Upper lobe of left lung (tissue), 6 donors: Measurements from ENCODE around the gene ARHGAP19. TPM values are rescaled to one million over a fixed set of nuclear protein-coding genes. Genes with fewer than 3 reads are reported as not detected.

Experiments
- ATAC-seq, 2 donors: fragments of 200-7000 bp; cut with Tn5 transposase; one replicate each; pipeline ENCODE4 v1.9.1; 2022; ENCODE audit warnings: mild to moderate bottlenecking in 2 of 2, moderate library complexity in 2 of 2; ENCODE audit not compliant: low FRiP score in 2 of 2
- DNase-seq, 2 donors: peaks; one replicate each; pipeline ENCODE4 v3.0.0-alpha.2; 2019 to 2020
- H3K27ac ChIP-seq, 4 donors: fragments of 200-600 bp; sonication (generic); one replicate each; pipeline ENCODE4 v1.5.1; 2016 to 2019
- H3K27me3 ChIP-seq, 4 donors: fragments of 200-600 bp; sonication (generic); one replicate each; pipeline ENCODE4 v1.5.1; 2017 to 2019
- H3K36me3 ChIP-seq, 4 donors: fragments of 200-600 bp; sonication (generic); one replicate each; pipeline ENCODE4 v1.5.1; 2016 to 2019
- H3K4me1 ChIP-seq, 4 donors: fragments of 200-600 bp; sonication (generic); one replicate each; pipeline ENCODE4 v1.5.1; 2018 to 2019
- H3K4me3 ChIP-seq, 4 donors: fragments of 200-600 bp; sonication (generic); one replicate each; pipeline ENCODE4 v1.5.1; 2017 to 2019; ENCODE audit warnings: mild to moderate bottlenecking in 2 of 4, moderate library complexity in 1 of 4
- H3K9me3 ChIP-seq, 4 donors: fragments of 200-600 bp; sonication (generic); one replicate each; pipeline ENCODE4 v1.5.1; 2018 to 2019
- EP300 ChIP-seq, 4 donors: sonication (generic); formaldehyde crosslinking; IDR thresholded peaks; one replicate each; pipeline ENCODE4 v1.5.1; 2017; ENCODE audit warnings: antibody characterized with exemption in 4 of 4, control low read depth in 2 of 4
- POLR2A ChIP-seq, 4 donors: fragments of 450-650 bp; IDR thresholded peaks; one replicate each; pipeline ENCODE4 v1.5.1; 2016 to 2017; ENCODE audit warnings: antibody characterized with exemption in 4 of 4, mild to moderate bottlenecking in 2 of 4
- POLR2AphosphoS5 ChIP-seq, 2 donors: sonication (generic); formaldehyde crosslinking; IDR thresholded peaks; one replicate each; pipeline ENCODE4 v1.5.1; 2017; ENCODE audit warnings: antibody characterized with exemption in 2 of 2
- WGBS, 2 donors: methylation state at CpG; one replicate each; pipeline ENCODE4 v1.1.5; 2017 to 2018; 5-methylcytosine and 5-hydroxymethylcytosine counted together
- total RNA-seq, 6 donors: library from RNA; depleted of rRNA in 4 of 6; stranded (reverse); fragments of >200 nt in 4 of 6; gene quantifications; one replicate each; pipeline versions ENCODE4 v1.1.0 to v1.2.1, GENCODE V29; 2016 to 2021
- TF ChIP-seq, protein P1 (sequence below), 6 experiments: fragments of 450-650 bp in 4 of 6; fragments of 200-600 bp in 2 of 6; sonication (generic) in 2 of 6; IDR thresholded peaks; one replicate each; pipeline ENCODE4 v1.5.1; 2016 to 2019; ENCODE audit warnings: antibody characterized with exemption in 6 of 6
- donor health status: DM: no; HTN: no; CAD: no; lungs with moderate emphysema.
- donor health status: DM: no; HTN: yes; CAD: no; lungs with severe emphysema.

The ARHGAP19 gene
- total RNA-seq, 6 donors from 2014 or later, result 3.8 to 19.9 (median 10.9) TPM

GRCh38 chr10:97280783-97281182 lies 11.7 kb downstream of the ARHGAP19 start:
- no peak for ATAC-seq

DNA sequence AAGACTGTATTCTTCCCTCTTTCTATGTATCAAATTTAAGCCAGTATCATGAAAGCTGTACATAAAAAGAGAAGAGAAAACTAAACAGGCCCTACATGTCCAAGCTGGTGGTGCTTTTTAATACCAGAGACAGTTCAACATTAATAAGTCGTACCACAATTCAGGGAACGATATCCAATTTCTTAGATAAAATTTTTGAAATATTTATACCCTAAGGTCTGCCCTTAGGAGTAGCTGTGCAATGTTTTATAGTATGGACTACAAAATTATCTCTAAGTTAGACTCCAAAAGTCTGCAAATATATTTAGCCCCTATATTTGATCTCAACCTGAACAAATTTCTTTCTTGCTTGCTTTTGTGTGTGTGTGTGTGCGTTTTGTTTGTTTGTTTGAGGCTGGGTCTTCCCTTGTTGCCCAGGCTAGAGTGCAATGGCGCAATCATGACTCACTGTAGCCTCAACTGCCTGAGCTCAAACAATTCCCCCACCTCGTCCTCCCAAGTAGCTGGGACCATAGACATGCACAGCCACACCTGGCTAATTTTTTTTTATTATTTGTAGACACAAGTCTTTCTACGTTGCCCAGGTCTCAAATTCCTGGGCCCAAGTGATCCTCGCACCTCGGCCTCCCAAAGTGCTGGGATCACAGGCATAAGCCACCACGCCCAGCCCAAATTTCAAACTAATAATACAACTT lies 13.2 kb downstream of the ARHGAP19 start:
- TF ChIP-seq EP300 (IDR thresholded peaks at IDR 0.05) (no peak), POLR2A (IDR thresholded peaks at IDR 0.05) (no peak), POLR2AphosphoS5 (IDR thresholded peaks at IDR 0.05) (no peak)
- TF ChIP-seq, protein P1, sequence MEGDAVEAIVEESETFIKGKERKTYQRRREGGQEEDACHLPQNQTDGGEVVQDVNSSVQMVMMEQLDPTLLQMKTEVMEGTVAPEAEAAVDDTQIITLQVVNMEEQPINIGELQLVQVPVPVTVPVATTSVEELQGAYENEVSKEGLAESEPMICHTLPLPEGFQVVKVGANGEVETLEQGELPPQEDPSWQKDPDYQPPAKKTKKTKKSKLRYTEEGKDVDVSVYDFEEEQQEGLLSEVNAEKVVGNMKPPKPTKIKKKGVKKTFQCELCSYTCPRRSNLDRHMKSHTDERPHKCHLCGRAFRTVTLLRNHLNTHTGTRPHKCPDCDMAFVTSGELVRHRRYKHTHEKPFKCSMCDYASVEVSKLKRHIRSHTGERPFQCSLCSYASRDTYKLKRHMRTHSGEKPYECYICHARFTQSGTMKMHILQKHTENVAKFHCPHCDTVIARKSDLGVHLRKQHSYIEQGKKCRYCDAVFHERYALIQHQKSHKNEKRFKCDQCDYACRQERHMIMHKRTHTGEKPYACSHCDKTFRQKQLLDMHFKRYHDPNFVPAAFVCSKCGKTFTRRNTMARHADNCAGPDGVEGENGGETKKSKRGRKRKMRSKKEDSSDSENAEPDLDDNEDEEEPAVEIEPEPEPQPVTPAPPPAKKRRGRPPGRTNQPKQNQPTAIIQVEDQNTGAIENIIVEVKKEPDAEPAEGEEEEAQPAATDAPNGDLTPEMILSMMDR (IDR thresholded peaks at IDR 0.05), result no peak
- ATAC-seq (no peak), DNase-seq (peak in 1 of 2 donors; percentile 71)
- Histone ChIP-seq H3K9me3 (no peaks in the 10 kb centered on the region), H3K36me3 (no peaks in the 10 kb centered on the region), H3K27me3 (no peaks in the 10 kb centered on the region), H3K4me1 (peaks cover 0 to 12% (median 11%) of the 10 kb centered on the region in 4 donors), H3K27ac (peak overlapping the region in 2 of 4 donors; percentile 60 to 70), H3K4me3 (no peak overlapping the region)
- WGBS, 2 donors, result 73 to 77% methylated on average over 9 of the region's 9 CpGs

More at GRCh38 chr10:97280783-97281182, 11.7 kb downstream of the ARHGAP19 start:
- H3K27ac ChIP-seq, result no peak overlapping the region
- H3K27me3 ChIP-seq, result no peaks in the 10 kb centered on the region
- no peak for DNase-seq
- TF ChIP-seq, protein P1 (IDR thresholded peaks at IDR 0.05), result no peak
- TF ChIP-seq POLR2A (IDR thresholded peaks at IDR 0.05), result no peak
- TF ChIP-seq EP300 (IDR thresholded peaks at IDR 0.05), result no peak
- no peak for TF ChIP-seq POLR2AphosphoS5 (IDR thresholded peaks at IDR 0.05)
- no peaks in the 10 kb centered on the region for H3K36me3 ChIP-seq
- no peak overlapping the region for H3K4me3 ChIP-seq
- H3K9me3 ChIP-seq, result no peaks in the 10 kb centered on the region
- H3K4me1 ChIP-seq, result peaks cover 0 to 12% (median 11%) of the 10 kb centered on the region in 4 donors
- 78 to 83% methylated on average over 3 of the region's 3 CpGs for WGBS, 2 donors

DNA sequence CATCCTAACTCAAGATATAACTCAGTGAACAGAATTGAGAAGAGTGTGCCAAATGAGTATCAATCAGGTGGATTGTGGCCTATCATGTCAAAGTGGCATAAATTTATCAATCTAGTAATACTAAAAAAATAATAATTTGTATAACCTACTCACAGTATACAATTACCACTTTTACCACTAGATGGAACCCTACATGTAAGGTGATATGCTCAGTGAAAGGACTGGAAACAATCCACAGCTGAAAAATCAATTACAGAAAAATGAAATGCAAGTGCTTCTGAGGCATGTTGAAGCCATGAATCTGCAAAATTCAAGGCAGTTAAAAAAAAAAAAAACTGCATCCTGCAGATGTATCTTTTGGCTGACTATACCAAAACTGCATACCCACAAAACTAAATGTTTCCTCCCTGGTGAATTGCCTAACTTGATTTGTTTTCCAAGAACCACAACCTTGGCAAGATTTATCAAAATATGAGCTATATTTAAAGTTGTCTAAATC lies 13.9 kb downstream of the ARHGAP19 start:
- TF ChIP-seq EP300 (IDR thresholded peaks at IDR 0.05) (no peak), POLR2AphosphoS5 (IDR thresholded peaks at IDR 0.05) (no peak)
- TF ChIP-seq, protein P1 (IDR thresholded peaks at IDR 0.05), result peak; percentile 46 to 71 (median 62)
- peak; percentile 62 to 89 for ATAC-seq
- no peak overlapping the region for H3K4me3 ChIP-seq
- DNase-seq, result no peak
- H3K27me3 ChIP-seq, result no peaks in the 10 kb centered on the region
- H3K4me1 ChIP-seq, result peaks cover 0 to 12% (median 11%) of the 10 kb centered on the region in 4 donors
- no peaks in the 10 kb centered on the region for H3K9me3 ChIP-seq
- H3K27ac ChIP-seq, result peak overlapping the region in 2 of 4 donors; percentile 60 to 70
- no peaks in the 10 kb centered on the region for H3K36me3 ChIP-seq

- H3K27ac ChIP-seq, result no peak overlapping the region
- ATAC-seq, result no peak
- 71% methylated on average over 1 of the region's 1 CpG for WGBS, 2 donors
- no peak overlapping the region for H3K4me3 ChIP-seq
- H3K27me3 ChIP-seq, result no peaks in the 10 kb centered on the region
- H3K9me3 ChIP-seq, result no peaks in the 10 kb centered on the region
- H3K36me3 ChIP-seq, result no peaks in the 10 kb centered on the region
- DNase-seq, result no peak
- H3K4me1 ChIP-seq, result peaks cover 0 to 12% (median 11%) of the 10 kb centered on the region in 4 donors
- TF ChIP-seq, protein P1 (IDR thresholded peaks at IDR 0.05), result no peak
- TF ChIP-seq POLR2AphosphoS5 (IDR thresholded peaks at IDR 0.05), result no peak
- no peak for TF ChIP-seq POLR2A (IDR thresholded peaks at IDR 0.05)
- no peak for TF ChIP-seq EP300 (IDR thresholded peaks at IDR 0.05)
Observed at GRCh38 chr10:97277551-97277950, 14.9 kb downstream of the ARHGAP19 start.
